Fibroblast of lung (primary cell): ENCODE data around the gene PXDN.

Experiments
- CTCF ChIP-seq, 2 donors: IDR thresholded peaks in 1 of 2; conservative IDR thresholded peaks in 1 of 2; 1 replicate in 1 of 2; 2 replicates in 1 of 2; pipeline ENCODE4 v1.5.1; 2011 to 2012; ENCODE audit warnings: low read length in 2 of 2, control low read depth in 1 of 2, inconsistent platforms in 1 of 2, low read depth in 1 of 2, mild to moderate bottlenecking in 1 of 2
- EZH2 ChIP-seq: IDR thresholded peaks from 2 replicates; pipeline ENCODE4 v1.5.1; 2012; ENCODE audit warnings: low read length, control low read depth, mild to moderate bottlenecking; ENCODE audit errors: missing control alignments

- no peak for TF ChIP-seq CTCF (conservative IDR thresholded peaks at IDR 0.05 in 1 of 2, IDR thresholded peaks at IDR 0.05 in 1 of 2; ENCODE audit: low read depth in 1 of 2, low read length in 2 of 2)
- TF ChIP-seq EZH2 = no peak
Observed at GRCh38 chr2:1686784-1687105, 57.6 kb downstream of the PXDN start.
